H1 (cell line): ENCODE results near the gene GRAMD2A. TPM values are rescaled to one million over a fixed set of nuclear protein-coding genes. Genes with fewer than 3 reads are reported as not detected.

Experiments used
- JUND ChIP-seq: IDR thresholded peaks from 2 replicates; pipeline ENCODE4 v1.6.1; 2011; ENCODE audit warnings: mild to moderate bottlenecking, improper control_type of control experiment, low read length
- SRF ChIP-seq: IDR thresholded peaks from 2 replicates; pipeline ENCODE4 v1.6.1; 2011; ENCODE audit warnings: mild to moderate bottlenecking, low read depth, low read length, moderate library complexity
- TEAD4 ChIP-seq: IDR thresholded peaks from 2 replicates; pipeline ENCODE4 v1.6.1; 2012; ENCODE audit warnings: low read depth, low read length, inconsistent platforms, mixed read lengths
- polyA plus RNA-seq, 7 experiments: library from polyadenylated mRNA; depleted of rRNA in 3 of 7; stranded (reverse) in 5 of 7; unstranded in 2 of 7; fragments of >200 nt in 5 of 7; fragments of 200-250 nt in 2 of 7; gene quantifications; 1 replicate in 5 of 7; 2 replicates in 1 of 7; 4 replicates in 1 of 7; pipeline versions ENCODE4 v1.2.1 to v1.2.3, GENCODE V29; 2011 to 2013; ENCODE audit warnings: missing spikeins in 2 of 7, mixed read lengths in 2 of 7
- total RNA-seq: library from RNA; stranded (reverse); fragmentation: NEBNext Ultra II Directional; extraction: Animal tissue kit (Norgen Biotek cat#: 25700); gene quantifications from 2 replicates; pipeline ENCODE4 v1.2.1, GENCODE V29; 2021
- TF ChIP-seq, protein P1 (sequence below): fragments of 300-600 bp; sonication (generic); IDR thresholded peaks from 2 replicates; pipeline ENCODE4 v1.7.1; 2012; ENCODE audit warnings: low read length, moderate library complexity, mild to moderate bottlenecking, inconsistent platforms; ENCODE audit not compliant: insufficient replicate concordance

Gene GRAMD2A
- total and polyA plus RNA-seq, 2 of the 8 experiments (the other 6 are each of a cell fraction or from before 2014, with no cell fraction given): 0.57 to 1.5 TPM

DNA sequence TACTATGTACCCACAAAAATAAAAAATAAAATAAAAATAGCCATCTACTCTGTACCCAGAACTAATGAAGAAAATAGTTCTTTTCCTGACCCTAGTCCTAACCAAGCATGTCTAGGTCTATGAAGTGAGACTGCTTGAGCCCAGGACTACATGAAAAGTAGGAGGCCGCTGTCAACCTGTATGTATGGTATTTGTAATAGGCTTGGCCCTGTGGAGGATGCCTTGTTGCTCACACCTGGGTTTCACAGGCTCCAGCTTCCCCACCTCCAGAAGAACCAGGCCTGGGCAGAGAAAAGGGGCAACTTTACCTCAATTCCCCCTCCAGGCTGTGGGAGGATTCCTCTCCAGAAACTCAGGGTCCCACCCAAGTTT lies 40.3 kb upstream of the GRAMD2A start (continued):
- TF ChIP-seq, protein P1, sequence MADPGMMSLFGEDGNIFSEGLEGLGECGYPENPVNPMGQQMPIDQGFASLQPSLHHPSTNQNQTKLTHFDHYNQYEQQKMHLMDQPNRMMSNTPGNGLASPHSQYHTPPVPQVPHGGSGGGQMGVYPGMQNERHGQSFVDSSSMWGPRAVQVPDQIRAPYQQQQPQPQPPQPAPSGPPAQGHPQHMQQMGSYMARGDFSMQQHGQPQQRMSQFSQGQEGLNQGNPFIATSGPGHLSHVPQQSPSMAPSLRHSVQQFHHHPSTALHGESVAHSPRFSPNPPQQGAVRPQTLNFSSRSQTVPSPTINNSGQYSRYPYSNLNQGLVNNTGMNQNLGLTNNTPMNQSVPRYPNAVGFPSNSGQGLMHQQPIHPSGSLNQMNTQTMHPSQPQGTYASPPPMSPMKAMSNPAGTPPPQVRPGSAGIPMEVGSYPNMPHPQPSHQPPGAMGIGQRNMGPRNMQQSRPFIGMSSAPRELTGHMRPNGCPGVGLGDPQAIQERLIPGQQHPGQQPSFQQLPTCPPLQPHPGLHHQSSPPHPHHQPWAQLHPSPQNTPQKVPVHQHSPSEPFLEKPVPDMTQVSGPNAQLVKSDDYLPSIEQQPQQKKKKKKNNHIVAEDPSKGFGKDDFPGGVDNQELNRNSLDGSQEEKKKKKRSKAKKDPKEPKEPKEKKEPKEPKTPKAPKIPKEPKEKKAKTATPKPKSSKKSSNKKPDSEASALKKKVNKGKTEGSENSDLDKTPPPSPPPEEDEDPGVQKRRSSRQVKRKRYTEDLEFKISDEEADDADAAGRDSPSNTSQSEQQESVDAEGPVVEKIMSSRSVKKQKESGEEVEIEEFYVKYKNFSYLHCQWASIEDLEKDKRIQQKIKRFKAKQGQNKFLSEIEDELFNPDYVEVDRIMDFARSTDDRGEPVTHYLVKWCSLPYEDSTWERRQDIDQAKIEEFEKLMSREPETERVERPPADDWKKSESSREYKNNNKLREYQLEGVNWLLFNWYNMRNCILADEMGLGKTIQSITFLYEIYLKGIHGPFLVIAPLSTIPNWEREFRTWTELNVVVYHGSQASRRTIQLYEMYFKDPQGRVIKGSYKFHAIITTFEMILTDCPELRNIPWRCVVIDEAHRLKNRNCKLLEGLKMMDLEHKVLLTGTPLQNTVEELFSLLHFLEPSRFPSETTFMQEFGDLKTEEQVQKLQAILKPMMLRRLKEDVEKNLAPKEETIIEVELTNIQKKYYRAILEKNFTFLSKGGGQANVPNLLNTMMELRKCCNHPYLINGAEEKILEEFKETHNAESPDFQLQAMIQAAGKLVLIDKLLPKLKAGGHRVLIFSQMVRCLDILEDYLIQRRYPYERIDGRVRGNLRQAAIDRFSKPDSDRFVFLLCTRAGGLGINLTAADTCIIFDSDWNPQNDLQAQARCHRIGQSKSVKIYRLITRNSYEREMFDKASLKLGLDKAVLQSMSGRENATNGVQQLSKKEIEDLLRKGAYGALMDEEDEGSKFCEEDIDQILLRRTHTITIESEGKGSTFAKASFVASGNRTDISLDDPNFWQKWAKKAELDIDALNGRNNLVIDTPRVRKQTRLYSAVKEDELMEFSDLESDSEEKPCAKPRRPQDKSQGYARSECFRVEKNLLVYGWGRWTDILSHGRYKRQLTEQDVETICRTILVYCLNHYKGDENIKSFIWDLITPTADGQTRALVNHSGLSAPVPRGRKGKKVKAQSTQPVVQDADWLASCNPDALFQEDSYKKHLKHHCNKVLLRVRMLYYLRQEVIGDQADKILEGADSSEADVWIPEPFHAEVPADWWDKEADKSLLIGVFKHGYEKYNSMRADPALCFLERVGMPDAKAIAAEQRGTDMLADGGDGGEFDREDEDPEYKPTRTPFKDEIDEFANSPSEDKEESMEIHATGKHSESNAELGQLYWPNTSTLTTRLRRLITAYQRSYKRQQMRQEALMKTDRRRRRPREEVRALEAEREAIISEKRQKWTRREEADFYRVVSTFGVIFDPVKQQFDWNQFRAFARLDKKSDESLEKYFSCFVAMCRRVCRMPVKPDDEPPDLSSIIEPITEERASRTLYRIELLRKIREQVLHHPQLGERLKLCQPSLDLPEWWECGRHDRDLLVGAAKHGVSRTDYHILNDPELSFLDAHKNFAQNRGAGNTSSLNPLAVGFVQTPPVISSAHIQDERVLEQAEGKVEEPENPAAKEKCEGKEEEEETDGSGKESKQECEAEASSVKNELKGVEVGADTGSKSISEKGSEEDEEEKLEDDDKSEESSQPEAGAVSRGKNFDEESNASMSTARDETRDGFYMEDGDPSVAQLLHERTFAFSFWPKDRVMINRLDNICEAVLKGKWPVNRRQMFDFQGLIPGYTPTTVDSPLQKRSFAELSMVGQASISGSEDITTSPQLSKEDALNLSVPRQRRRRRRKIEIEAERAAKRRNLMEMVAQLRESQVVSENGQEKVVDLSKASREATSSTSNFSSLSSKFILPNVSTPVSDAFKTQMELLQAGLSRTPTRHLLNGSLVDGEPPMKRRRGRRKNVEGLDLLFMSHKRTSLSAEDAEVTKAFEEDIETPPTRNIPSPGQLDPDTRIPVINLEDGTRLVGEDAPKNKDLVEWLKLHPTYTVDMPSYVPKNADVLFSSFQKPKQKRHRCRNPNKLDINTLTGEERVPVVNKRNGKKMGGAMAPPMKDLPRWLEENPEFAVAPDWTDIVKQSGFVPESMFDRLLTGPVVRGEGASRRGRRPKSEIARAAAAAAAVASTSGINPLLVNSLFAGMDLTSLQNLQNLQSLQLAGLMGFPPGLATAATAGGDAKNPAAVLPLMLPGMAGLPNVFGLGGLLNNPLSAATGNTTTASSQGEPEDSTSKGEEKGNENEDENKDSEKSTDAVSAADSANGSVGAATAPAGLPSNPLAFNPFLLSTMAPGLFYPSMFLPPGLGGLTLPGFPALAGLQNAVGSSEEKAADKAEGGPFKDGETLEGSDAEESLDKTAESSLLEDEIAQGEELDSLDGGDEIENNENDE: no peak
- TF ChIP-seq TEAD4 (no peak), JUND (no peak), SRF (no peak)
